PC-9 (cell line): ENCODE measurements around the gene COG1. TPM values are rescaled to one million over a fixed set of nuclear protein-coding genes. Genes with fewer than 3 reads are reported as not detected.

Source experiments
- BruUV-seq: library from RNA; stranded (reverse); fragments of 400-500 nt; replicated peaks from 2 replicates; lab custom pipeline; 2021; lab: Mats Ljungman, UMichigan
- CTCF ChIA-PET: fragments of 300-600 bp; sonication (Branson Sonifier 250); formaldehyde crosslinking; loops from one replicate; lab custom pipeline; 2022; ENCODE audit warnings: antibody characterized with exemption; lab: Charles Lee
- POLR2A ChIA-PET: fragments of 300-600 bp; sonication (Branson Sonifier 250); formaldehyde crosslinking; loops from one replicate; lab custom pipeline; 2022; ENCODE audit warnings: antibody characterized with exemption; ENCODE audit not compliant: unreplicated experiment; lab: Charles Lee
- DNase-seq, 2 experiments: peaks; one replicate each; pipeline versions ENCODE4 v3.0.0 to v3.0.0-alpha.2; 2015 to 2022; ENCODE audit warnings: mixed read lengths in 1 of 2
- H2AFZ ChIP-seq: fragments of 200-600 bp; sonication (generic); 2 replicates; pipeline ENCODE4 v1.8.1; 2017; ENCODE audit warnings: antibody characterized with exemption
- H3F3A ChIP-seq: fragments of 200-600 bp; sonication (generic); 2 replicates; pipeline ENCODE4 v1.8.1; 2017; ENCODE audit warnings: antibody characterized with exemption, mild to moderate bottlenecking, low read depth; ENCODE audit not compliant: insufficient read depth
- H3K27ac ChIP-seq: fragments of 200-600 bp; sonication (generic); 2 replicates; pipeline ENCODE4 v1.6.1; 2016; ENCODE audit warnings: mixed run types
- H3K27me3 ChIP-seq: fragments of 200-600 bp; sonication (generic); 2 replicates; pipeline ENCODE4 v1.6.1; 2016; ENCODE audit warnings: low read depth, mixed run types; ENCODE audit not compliant: insufficient read depth
- H3K36me3 ChIP-seq: fragments of 200-600 bp; sonication (generic); 2 replicates; pipeline ENCODE4 v1.6.1; 2016; ENCODE audit warnings: low read depth, mixed run types
- H3K4me1 ChIP-seq: fragments of 200-600 bp; sonication (generic); replicated peaks from 2 replicates; pipeline ENCODE4 v1.6.1; 2016; ENCODE audit warnings: mixed run types; ENCODE audit not compliant: insufficient read depth
- H3K4me2 ChIP-seq: fragments of 200-600 bp; sonication (generic); 2 replicates; pipeline ENCODE4 v1.6.1; 2017; ENCODE audit warnings: mixed run types
- H3K4me3 ChIP-seq: fragments of 200-600 bp; sonication (generic); 2 replicates; pipeline ENCODE4 v1.6.1; 2016; ENCODE audit warnings: mixed run types
- H3K79me2 ChIP-seq: fragments of 200-600 bp; sonication (generic); 2 replicates; pipeline ENCODE4 v1.6.1; 2017; ENCODE audit warnings: low read depth, mixed run types
- H3K9me2 ChIP-seq: fragments of 200-600 bp; sonication (generic); 2 replicates; pipeline ENCODE4 v1.8.1; 2017; ENCODE audit warnings: mild to moderate bottlenecking; ENCODE audit not compliant: insufficient read depth
- H3K9me3 ChIP-seq: fragments of 200-600 bp; sonication (generic); 2 replicates; pipeline ENCODE4 v1.8.1; 2016; ENCODE audit warnings: low read depth; ENCODE audit not compliant: insufficient read depth
- H4K20me1 ChIP-seq: fragments of 200-600 bp; sonication (generic); 2 replicates; pipeline ENCODE4 v1.8.1; 2017; ENCODE audit not compliant: insufficient read depth
- CTCF ChIP-seq: fragments of 200-600 bp; sonication (generic); conservative IDR thresholded peaks from 2 replicates; pipeline ENCODE4 v1.6.1; 2017; ENCODE audit warnings: mixed run types, antibody characterized with exemption, mild to moderate bottlenecking, moderate library complexity
- EZH2 ChIP-seq: fragments of 200-600 bp; sonication (generic); IDR thresholded peaks from 2 replicates; pipeline ENCODE4 v1.8.0; 2017; ENCODE audit warnings: antibody characterized with exemption, low read depth
- intact Hi-C: fragments of 100-400 bp; cut with micrococcal nuclease; formaldehyde crosslinking; loops from one replicate; pipeline ENCODE4 v1.10.0; 2022; ENCODE audit not compliant: unreplicated experiment
- total RNA-seq: library from RNA; stranded (reverse); gene quantifications from 2 replicates; pipeline ENCODE4 v1.2.3, GENCODE V29; 2021

The COG1 gene
- total RNA-seq, 1 experiment from 2014 or later = 24.8 TPM

GRCh38 chr17:73184136-73184993 is 8.5 kb upstream of the COG1 start:
- H3K4me2 ChIP-seq = no peak overlapping the region

GRCh38 chr17:73186283-73187050 is 6.4 kb upstream of the COG1 start:
- BruUV-seq = no TSS peak
- intact Hi-C loops = loop anchor here (10.0 kb wide), 1 partner anchor 202 kb away; no protein-coding TSS in a partner anchor
- Histone ChIP-seq H4K20me1 (no peaks in the 10 kb centered on the region), H3F3A (0 out of 2 replicates have a peak, but pooled peaks cover 6% of the 10 kb centered on the region), H3K4me3 (no peak overlapping the region), H3K9me2 (no peaks in the 10 kb centered on the region), H3K27ac (no peak overlapping the region), H3K4me1 (no peaks in the 10 kb centered on the region), H2AFZ (no peak overlapping the region), H3K36me3 (no peaks in the 10 kb centered on the region), H3K79me2 (0 out of 2 replicates have a peak, but pooled peaks cover 5% of the 10 kb centered on the region), H3K9me3 (no peaks in the 10 kb centered on the region), H3K27me3 (no peaks in the 10 kb centered on the region), H3K4me2 (no peak overlapping the region)
- no peak for DNase-seq
- TF ChIP-seq CTCF (no peak), EZH2 (no peak)
- ChIA-PET POLR2A (no interaction called here), CTCF (no interaction called here)

More at GRCh38 chr17:73184136-73184993, 8.5 kb upstream of the COG1 start:
- Histone ChIP-seq H3K9me2 (no peaks in the 10 kb centered on the region), H2AFZ (no peak overlapping the region), H3K36me3 (no peaks in the 10 kb centered on the region), H3K27ac (no peak overlapping the region), H3K9me3 (no peaks in the 10 kb centered on the region), H3K27me3 (no peaks in the 10 kb centered on the region), H3K4me1 (no peaks in the 10 kb centered on the region), H3K4me3 (no peak overlapping the region), H4K20me1 (no peaks in the 10 kb centered on the region), H3F3A (0 out of 2 replicates have a peak, but pooled peaks cover 5% of the 10 kb centered on the region), H3K79me2 (no peaks in the 10 kb centered on the region)
- TF ChIP-seq EZH2 = no peak
- BruUV-seq = no TSS peak
- DNase-seq = no peak
- intact Hi-C loops = loop anchor here (10.0 kb wide), 1 partner anchor 200 kb away; no protein-coding TSS in a partner anchor
- POLR2A ChIA-PET = no interaction called here
- CTCF ChIA-PET = no interaction called here

GRCh38 chr17:73187203-73187769 is 5.6 kb upstream of the COG1 start:
- CTCF ChIA-PET = interaction anchor here (0.5 kb wide), 1 partner anchor 460 kb away, joined by 5 read pairs; no protein-coding TSS in a partner anchor
- Histone ChIP-seq H3K27ac (no peak overlapping the region), H3K4me1 (0 out of 2 replicates have a peak, but pooled peaks cover 4% of the 10 kb centered on the region), H3K9me3 (no peaks in the 10 kb centered on the region), H3K27me3 (no peaks in the 10 kb centered on the region), H3K79me2 (0 out of 2 replicates have a peak, but pooled peaks cover 8% of the 10 kb centered on the region), H3K4me2 (no peak overlapping the region), H2AFZ (no peak overlapping the region), H3F3A (peaks cover 12% of the 10 kb centered on the region; the same call in 1 of the 2 replicates), H4K20me1 (no peaks in the 10 kb centered on the region), H3K9me2 (no peaks in the 10 kb centered on the region), H3K4me3 (no peak overlapping the region), H3K36me3 (no peaks in the 10 kb centered on the region)
- TF ChIP-seq EZH2 (no peak), CTCF (no peak)
- BruUV-seq = no TSS peak
- DNase-seq = no peak
- intact Hi-C loops = loop anchor here (10.0 kb wide), 1 partner anchor 202 kb away; no protein-coding TSS in a partner anchor
- POLR2A ChIA-PET = no interaction called here
